Measurements from ENCODE around the gene MMP23B. TPM values are rescaled to one million over a fixed set of nuclear protein-coding genes. Genes with fewer than 3 reads are reported as not detected.

MMP23B gene
- total and polyA plus RNA-seq, 10 of the 15 experiments (the other 5 are each of a cell fraction or from before 2014, with no cell fraction given) = 0.25 to 0.76 (median 0.34) TPM; not detected in 4

GRCh38 chr1:1614204-1614953, 17.6 kb upstream of the MMP23B start:
- intact Hi-C loops (cut with micrococcal nuclease; ENCODE audit: unreplicated experiment) (no loop called here), in situ Hi-C loops (cut with MboI) (no loop called here)
- H3K4me2 ChIP-seq (ENCODE audit: control insufficient read depth, insufficient read depth) = peak overlapping the region; percentile 75
- SMC1A ChIA-PET (ENCODE audit: uncharacterized antibody, unreplicated experiment) = interaction anchor here (1.0 to 1.8 kb wide), 3 partner anchors 12 to 291 kb away, joined by 3 to 9 read pairs (median 4); no protein-coding TSS in a partner anchor
- H3K4me1 ChIP-seq (ENCODE audit: control insufficient read depth, insufficient read depth, low read length) = peaks cover 15% of the 10 kb centered on the region
- H3K27me3 ChIP-seq (replicated peaks in 1 of 2; ENCODE audit: control insufficient read depth in 2 of 2, insufficient read depth in 2 of 2, low read length in 1 of 2) = no peaks in the 10 kb centered on the region; a peak in 1 of 4 replicates
- CTCF ChIA-PET = interaction anchor here (1.0 to 1.6 kb wide), 3 partner anchors 10 to 16 kb away, joined by 3 to 6 read pairs (median 5); no protein-coding TSS in a partner anchor
- FAIRE-seq (peak; percentile 18), DNase-seq (ENCODE audit: low read depth, low spot score) (no peak), ATAC-seq (no peak)
- peak overlapping the region; percentile 24; the same call in 1 of the 2 replicates for H3K9ac ChIP-seq (ENCODE audit: control insufficient read depth, insufficient read depth, low read length)
- 58% methylated on average over 30 of the region's 30 CpGs for WGBS (ENCODE audit: insufficient coverage, insufficient replicate concordance, low lambda C conversion rate, missing lambda C conversion rate)
- H3K4me3 ChIP-seq = peak overlapping the region; percentile 80
- H2AFZ ChIP-seq (ENCODE audit: control insufficient read depth, low read depth, low read length) = no peak overlapping the region; the same call in 1 of the 2 replicates
- H3K9me3 ChIP-seq (replicated peaks; ENCODE audit: control insufficient read depth, insufficient read depth, low read length) = no peaks in the 10 kb centered on the region
- H4K20me1 ChIP-seq (ENCODE audit: control insufficient read depth, insufficient read depth) = 0 out of 2 replicates have a peak, but pooled peaks cover 3% of the 10 kb centered on the region
- H3K36me3 ChIP-seq (ENCODE audit: control insufficient read depth in 2 of 2, insufficient read depth in 2 of 2, low read length in 1 of 2) = peaks cover 0 to 2% of the 10 kb centered on the region in 2 experiments; a peak in 1 of 4 replicates
- RAD21 ChIA-PET (ENCODE audit: unreplicated experiment) = interaction anchor here (1.2 to 2.8 kb wide), 3 partner anchors 15 to 64 kb away, joined by 3 to 8 read pairs (median 7); no protein-coding TSS in a partner anchor
- TSS peak; percentile 80 for BruUV-seq (replicated peaks)
- peaks cover 3% of the 10 kb centered on the region for H3K79me2 ChIP-seq (ENCODE audit: control insufficient read depth, insufficient read depth, low read length)
- POLR2A ChIA-PET = interaction anchor here (0.5 to 1.5 kb wide), 3 partner anchors 15 to 294 kb away, joined by 3 to 8 read pairs (median 4); no protein-coding TSS in a partner anchor
- H3K27ac ChIP-seq (ENCODE audit: control insufficient read depth, insufficient read depth) = no peak overlapping the region
- no peak for TF ChIP-seq GATAD2B (conservative IDR thresholded peaks at IDR 0.05; ENCODE audit: low read depth)
- no peak for TF ChIP-seq EP300 (IDR thresholded peaks at IDR 0.05; ENCODE audit: borderline replicate concordance in 1 of 2, control insufficient read depth in 1 of 2, low read depth in 2 of 2, low read length in 2 of 2)
- TF ChIP-seq SMAD5 (IDR thresholded peaks at IDR 0.05; ENCODE audit: low read depth) = no peak
- no peak for TF ChIP-seq CTCF (IDR thresholded peaks at IDR 0.05 in 2 of 3, conservative IDR thresholded peaks at IDR 0.05 in 1 of 3; ENCODE audit: control insufficient read depth in 2 of 3, extremely low read depth in 1 of 3, insufficient read depth in 1 of 3, low read depth in 3 of 3, low read length in 3 of 3)
- TF ChIP-seq SIN3A (IDR thresholded peaks at IDR 0.05; ENCODE audit: low read depth, low read length) = no peak
- TF ChIP-seq RUNX3 (IDR thresholded peaks at IDR 0.05; ENCODE audit: low read length) = peak; percentile 18; the same call in 1 of the 2 replicates
- no peak for TF ChIP-seq BCL3 (IDR thresholded peaks at IDR 0.05; ENCODE audit: borderline replicate concordance, insufficient read depth, low read depth, low read length, poor library complexity, severe bottlenecking)
- TF ChIP-seq MTA2 (IDR thresholded peaks at IDR 0.05; ENCODE audit: low read depth) = no peak
- TF ChIP-seq MXI1 (IDR thresholded peaks at IDR 0.05; ENCODE audit: low read depth, low read length) = peak; percentile 15; the same call in 1 of the 2 replicates
- TF ChIP-seq NR2F1 (conservative IDR thresholded peaks at IDR 0.05) = no peak
- no peak for TF ChIP-seq SUPT20H (IDR thresholded peaks at IDR 0.05; ENCODE audit: borderline replicate concordance, control insufficient read depth, low read depth, low read length)

All from GM12878 (cell line).